GM21381 (cell line): ENCODE results near the gene SYT8.

ENCODE experiments used
- ATAC-seq: cut with Tn5 transposase; IDR thresholded peaks from one replicate; pipeline ENCODE4 v1.9.1; 2021; ENCODE audit warnings: mild to moderate bottlenecking, moderate library complexity; ENCODE audit not compliant: unreplicated experiment

The SYT8 gene

DNA sequence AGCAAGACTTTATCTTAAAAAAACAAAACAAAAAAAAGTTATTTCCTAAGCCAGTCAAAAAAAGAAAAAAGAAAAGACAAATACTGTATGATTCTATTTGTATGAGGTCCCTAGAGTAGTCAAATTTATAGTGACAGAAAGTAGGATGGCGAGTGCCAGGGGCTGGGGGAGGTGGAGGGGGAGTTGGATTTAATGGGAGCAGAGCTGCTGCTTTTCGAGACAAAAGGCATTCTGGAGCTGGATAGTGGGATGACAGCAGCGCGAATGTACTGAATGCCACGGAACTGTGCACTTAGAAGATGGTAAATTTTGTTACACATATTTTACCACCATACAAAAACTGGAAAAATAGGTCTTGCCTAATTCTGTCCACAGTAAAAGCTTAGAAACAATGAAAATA, 17.8 kb upstream of the SYT8 start:
- no peak for ATAC-seq

DNA sequence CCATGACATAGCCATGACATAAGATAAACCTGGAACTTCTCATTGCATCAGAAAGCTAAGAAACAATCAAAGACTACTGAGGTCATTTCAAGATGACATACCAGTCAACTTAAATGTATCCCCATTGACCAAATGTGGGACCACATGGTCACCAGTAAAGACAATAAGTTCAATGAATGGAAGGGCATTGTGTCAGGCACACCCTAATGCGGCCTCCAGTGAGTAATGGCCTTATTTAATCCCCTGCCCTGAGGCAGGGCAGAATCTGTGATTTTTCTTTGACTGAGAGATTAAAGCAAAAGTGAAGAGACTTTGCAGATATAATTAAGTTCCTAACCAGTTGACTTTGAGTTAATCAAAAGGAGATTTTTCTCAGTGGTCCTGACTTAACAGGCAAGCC, 17.3 kb upstream of the SYT8 start:
- no peak for ATAC-seq

DNA sequence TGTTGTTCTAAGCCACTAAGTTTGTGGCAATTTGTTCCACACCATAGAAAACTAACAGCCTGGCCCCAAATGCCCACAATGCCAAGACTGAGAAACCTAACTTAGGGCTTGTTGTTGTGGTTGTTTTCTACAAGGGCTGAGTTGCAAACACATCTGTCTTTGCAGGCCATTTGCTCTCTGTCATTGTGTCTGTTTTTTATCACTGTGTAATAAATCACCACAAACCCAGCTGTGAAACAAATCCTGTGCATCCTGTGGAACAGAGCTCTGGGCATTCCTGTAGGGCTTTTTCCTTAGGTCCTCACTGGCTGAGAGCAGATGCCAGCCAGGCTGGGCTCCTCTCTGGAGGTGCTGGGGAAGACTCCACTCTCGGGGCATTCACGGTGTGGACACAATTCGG, 15.7 kb upstream of the SYT8 start:
- ATAC-seq = no peak

DNA sequence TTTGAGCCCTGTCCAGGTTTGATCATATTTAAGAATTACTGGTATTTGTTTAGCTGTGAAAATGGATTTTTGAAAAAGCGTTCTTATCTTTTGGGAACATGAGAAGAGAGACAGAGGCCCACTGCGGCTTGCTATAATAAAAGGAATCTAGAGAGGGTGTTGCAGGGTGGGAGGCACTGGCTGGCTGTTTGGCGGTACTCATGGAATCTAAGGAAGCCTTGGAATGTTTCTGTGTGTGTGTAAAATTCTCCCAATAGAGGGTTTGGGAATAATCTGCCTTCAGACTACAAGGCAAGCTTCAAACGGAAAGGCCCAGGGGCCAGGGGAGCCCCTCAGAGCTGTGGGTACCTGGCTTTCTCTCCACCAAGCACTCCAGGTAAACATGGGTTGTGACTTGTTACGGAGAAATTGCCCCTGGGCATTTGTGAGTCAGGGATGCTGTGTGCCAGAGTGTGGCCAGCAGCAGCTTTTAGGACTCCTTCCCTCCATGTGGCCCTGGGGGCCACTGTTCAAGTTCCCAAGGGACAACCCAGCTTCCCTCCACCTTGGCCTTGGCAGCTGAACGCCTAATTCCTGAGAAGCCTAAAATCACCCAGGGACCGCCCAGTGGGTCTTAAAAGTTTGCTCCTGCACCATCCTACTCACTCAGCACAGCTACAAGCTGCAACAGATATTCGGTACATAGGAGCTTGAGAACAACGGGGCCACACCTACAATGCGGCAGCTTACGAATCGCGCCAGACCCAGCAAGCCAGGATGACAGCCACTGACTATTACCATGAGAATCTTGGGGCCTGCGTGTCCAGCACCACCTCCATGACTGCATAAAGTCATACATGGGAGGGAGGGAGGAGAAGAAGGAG, 14.1 kb upstream of the SYT8 start:
- ATAC-seq = no peak

DNA sequence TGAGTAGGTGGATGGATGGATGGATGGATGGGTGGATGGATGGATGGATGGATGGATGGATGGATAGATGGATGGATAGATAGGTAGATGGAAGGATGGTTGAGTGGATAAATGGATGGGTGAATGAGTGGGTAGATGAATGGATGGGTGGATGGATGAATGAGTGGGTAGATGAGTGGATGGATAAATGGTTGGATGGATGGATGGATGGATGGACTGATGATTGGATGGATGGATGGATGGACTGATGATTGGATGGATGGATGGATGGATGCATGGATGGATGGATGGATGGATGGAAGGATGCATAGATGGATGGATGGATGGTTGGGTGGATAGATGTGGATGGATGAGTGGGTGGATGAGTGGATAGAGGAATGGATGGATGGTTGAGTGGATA, 13.2 kb upstream of the SYT8 start:
- no peak for ATAC-seq

DNA sequence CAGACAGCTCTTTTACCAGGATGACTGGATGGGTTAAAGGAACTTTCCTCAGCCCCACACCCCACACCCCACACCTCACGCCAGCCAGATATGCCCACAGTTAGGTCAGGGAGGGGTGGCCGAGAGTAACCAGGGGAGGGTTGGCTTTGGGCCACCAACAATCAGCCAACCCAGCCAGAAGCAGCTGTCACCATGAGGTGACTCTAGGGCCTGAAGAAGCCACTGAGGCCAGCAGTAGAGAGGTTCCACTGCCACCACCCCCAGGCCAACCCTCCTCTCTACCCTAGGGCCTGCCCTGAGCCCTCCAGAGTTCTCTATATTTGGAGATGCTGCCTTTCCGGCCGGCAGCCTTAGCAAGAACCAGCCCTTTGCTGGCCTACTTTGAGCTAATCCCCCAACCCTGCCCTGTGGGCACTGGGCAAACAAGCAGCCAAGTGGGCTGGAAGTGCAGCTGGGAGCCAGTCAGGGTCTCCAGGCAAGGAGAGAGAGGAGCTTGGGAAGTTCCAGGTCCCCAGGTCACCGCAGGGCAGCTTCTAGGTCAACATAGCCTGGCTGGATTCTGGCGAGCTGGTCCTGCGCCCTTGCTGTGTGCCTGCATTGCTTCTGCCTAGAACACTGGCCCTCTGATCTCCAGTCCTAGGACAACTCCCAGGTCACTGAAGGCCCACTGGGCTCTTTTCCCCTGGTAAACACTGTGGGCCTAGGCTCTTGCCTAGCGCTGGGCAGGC, 12.0 kb upstream of the SYT8 start:
- ATAC-seq = no peak

DNA sequence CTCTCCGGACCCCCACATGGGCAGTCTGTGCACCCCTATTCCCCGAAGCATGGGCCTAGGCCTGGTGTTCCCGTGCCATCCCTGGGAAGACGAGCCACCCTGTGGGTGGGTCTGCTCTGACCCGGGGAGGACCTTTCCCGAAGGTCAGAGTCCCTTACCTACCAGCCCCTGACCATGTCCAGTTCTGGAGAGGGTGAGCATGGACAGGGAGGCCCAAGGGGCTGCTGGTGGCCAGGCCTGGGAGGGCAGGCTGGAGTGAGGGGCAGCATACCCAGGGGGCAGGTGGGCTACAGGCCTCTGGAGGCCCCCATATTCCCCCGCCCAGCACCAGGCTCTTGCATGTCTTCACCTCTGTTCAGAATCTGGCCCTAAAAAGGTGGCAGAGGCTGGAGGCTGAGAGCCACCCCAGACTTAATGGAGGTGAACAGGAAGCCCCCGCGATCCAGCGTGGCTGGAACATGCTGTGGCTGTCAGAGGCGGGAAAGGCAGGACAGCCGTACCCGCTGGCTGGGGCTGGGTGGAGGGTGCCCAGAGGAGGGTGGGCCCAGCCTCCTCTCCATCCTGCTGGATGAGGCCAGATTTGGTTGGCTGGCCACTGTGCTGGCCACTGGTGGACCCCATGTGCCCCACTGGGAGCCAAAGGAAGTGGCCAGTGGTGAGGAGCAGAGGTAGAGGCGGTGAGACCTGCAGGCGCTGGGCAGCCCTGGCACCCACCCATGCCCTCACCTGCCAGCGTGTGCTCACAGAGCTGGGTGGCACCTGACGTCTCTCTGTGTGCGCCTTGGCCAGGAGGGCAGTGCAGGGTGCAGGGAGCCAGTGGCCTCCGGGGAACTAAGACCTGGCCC, 11.2 kb upstream of the SYT8 start:
- ATAC-seq = no peak

DNA sequence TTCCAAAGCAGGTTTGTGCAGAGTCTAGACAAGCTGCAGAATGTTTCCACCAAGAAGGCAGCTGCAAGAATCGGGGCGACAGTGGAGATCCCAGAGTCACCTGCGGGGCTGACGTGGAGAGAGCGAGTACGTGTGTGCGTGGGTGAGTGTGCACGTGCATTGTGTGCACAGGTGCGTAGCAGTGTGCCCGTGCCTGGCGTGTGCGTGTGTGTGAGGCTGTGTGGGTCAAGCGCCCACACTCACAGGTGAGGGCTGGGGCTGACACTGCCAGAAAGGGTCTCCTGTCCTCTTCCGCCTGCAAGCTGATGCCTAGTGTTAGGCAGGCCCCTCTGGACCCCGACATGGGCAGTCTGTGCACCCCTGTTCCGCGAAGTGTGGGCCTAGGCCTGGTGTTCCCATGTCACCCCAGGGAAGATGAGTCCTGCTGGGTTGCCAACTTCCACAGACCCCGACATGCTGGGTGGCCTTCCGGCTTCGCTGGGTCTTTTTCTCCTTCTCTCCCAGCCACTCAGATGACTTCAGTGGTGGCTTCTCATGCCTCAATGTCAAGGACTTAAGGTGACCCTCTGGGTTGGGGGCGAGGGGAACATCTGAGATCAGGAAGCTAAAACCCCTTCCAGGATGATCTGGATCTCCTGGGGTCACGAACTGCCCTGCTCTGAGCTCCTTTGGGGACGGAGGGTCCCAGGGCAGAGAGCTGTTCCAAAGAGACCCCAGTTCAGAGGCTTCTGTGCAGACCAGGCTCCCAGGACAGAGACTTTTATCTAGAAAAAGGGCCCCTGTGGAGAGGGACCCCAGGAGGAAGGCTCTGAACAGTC, 10.4 kb upstream of the SYT8 start:
- no peak for ATAC-seq

DNA sequence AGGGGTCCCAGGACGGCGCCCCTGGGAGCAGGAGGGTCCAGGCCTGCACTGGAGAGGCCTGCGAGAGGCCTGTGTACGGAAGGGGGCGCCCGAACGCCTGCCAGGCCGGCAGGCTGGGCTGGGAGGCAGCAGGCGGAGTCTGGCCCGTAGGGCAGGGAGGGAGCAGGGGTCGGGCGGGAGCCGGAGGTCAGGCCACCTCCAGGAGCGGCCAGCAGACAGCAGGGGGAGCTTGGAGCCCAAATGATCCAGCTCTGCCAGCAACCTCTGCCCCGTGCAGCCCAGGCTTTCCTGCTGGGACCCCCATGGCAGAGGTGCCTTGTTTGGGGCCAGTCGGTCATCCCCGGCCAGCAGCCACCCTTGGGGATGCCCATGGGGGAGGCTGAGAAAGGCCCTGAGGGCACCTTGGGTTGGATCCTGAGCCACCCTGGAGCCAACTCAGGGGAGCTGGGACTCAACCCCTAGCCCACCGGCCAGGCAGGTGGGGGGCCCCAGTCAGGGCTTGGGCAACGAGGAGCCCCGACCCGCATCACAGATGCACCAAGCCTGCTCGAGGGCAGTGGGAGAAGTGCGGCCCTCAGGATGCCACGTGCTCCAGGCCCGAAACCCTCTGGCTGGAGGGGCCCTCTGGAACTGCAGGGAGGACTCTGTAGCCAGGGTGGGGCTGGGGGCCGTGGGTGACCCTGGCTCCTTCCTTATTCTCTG, 9.6 kb upstream of the SYT8 start:
- no peak for ATAC-seq

DNA sequence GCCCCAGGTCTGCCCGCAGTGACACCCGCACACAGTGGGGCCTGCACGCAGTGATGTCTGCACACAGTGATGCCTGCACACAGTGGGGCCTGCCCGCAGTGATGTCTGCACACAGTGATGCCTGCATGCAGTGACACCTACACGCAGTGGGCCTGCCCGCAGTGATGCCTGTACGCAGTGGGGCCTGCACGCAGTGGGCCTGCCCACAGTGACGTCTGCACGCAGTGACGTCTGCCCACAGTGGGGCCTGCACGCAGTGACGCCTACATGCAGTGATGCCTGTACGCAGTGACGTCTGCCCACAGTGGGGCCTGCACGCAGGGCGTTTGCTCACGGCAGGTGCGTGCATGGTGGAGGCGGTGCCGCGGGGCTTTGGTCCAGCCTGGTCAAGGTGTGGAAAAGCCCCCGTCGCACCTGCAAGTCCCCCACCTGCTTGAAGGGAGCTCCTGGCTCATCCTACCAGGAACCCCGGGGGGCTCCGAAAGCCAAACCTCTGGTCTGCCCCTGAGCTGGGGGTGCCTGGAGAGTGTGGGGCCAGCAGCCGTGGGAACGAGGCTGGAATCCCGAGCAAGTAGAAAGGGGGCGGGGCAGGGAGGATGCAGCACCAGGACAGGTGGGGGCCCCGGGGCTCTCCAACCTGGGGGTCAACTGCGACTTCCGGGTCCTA, 8.9 kb upstream of the SYT8 start:
- ATAC-seq = no peak

DNA sequence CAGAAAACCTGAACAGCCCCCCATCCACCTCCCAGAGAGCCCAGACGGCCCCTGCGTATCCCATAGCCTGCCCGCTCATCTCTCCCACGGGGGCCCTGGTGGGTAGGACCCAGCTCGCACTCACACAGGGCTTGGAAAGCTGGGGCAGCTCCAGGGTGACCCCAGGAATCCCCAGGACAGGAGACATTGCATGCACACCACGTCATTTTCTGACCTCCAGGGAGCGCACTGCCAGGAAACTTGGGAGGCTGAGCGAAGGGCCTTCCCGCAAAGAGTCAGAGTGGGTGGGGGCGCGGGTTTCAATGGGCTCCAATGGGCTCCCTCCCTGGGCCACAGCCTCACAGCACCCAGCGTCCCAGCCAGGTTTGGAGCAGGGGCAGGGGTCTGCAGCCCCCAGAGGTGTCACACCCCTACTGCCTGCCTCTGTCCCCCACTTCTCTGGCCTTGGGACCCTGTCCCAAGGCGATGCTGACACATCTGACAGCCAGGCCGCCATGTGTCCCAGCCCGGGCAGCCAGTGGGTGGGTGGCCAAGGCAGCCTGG, 8.2 kb upstream of the SYT8 start:
- no peak for ATAC-seq

DNA sequence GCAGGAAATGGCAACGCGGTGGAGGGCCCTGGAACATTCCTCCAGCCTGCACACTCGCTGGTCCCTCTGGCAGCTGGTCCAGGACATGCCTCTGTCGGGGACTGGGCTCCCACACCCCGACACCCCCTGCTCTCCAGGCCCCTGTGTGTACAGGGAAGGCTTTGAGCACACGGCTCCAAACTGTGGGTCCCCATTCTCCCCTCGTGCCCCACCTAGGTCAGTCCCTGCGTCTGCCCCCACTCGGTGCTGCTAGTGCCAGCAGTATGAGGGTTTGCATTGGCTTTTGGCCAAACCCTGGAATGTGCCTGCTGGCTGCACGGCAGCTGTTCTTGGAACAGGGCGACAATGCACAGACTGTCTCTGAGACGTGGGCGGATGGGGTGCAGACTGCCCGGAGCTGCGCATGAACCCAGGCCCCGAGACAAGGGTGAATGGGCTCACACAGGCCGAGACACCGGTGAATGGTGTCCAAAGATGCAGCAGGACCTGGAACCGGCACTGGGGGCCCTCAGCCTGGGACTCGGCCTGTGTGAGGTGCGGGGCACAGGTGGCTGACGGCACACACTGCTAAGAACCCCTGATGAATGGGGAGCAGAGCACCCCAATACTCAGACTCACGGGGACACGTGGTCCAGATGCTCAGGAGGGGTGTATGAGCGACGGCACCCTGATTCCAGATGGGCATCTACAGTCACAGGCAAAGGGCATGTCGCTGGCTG, 7.5 kb upstream of the SYT8 start:
- ATAC-seq = no peak

DNA sequence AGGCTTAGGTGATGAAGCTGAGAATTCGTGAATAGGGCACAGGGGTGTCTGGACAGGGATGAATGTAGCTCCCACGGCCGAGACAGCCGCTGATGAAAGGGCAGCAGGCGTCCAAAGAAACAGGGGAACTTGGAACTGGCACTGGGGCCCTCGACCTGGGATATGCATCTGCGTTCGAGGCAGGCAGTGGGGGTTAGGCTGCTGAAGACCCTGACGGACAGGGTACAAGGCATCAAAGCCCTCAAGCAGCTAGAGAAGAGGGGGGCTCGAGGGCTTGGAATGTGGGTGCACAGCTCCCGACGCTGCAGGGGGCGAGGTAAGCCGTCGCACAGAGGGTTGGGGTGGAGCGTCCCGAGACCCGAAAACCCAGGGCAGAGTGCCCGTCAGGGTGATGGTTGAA, 6.9 kb upstream of the SYT8 start:
- no peak for ATAC-seq

DNA sequence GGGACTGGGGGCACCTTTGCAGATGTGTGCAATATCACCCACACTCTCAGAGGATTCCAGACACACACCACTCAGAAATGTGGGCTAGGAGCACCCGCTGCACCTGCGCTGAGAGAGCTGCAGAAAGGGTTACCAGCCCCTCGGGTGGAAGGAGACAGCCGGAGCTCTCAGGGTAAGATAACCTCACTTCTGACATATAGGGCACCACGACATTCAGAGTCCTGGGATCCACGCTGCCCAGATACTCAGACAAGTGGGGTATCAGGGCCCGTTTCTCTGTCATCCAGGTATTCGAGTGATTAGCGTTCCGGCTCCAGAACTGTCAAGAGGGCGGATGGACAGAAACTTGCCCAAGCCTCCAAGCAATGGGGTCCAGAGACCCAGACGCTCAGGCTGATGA, 6.2 kb upstream of the SYT8 start:
- ATAC-seq = no peak

DNA sequence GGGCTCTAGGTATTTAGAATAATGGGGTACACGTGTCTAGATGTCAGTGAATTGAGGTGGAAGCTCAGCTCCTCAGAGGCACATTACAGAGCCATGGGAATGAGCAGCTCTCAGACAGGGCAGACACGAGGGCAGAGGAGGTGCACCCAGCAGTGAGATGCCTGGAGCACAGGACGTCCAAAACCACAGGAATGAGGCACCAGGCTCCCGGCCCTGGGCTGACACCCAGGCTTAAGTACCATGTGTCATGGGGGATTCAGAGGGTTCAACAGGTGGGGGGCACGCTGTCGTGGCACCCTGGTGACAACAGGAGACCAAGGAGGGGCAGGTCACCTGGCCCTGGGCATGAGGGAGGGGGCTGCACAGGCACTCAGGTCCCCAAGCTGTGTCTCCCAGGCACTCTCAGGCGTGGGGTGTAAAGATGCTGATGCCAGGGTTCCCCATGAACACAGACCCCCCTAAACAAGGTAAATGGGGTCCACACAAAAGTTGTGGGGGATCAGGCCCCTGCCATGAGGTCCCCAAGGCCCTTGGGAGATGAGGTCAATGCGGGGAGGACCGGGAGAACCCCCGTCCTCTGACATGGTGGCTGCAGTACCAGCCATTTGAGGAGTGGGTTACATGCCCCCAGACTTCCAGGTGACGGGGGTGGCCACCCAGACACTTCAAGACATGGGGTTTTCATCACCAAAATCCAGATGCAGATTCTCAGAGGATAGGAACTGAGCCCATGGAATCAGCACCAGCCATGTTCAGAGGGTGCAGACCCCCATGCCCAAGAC, 5.6 kb upstream of the SYT8 start:
- no peak for ATAC-seq

DNA sequence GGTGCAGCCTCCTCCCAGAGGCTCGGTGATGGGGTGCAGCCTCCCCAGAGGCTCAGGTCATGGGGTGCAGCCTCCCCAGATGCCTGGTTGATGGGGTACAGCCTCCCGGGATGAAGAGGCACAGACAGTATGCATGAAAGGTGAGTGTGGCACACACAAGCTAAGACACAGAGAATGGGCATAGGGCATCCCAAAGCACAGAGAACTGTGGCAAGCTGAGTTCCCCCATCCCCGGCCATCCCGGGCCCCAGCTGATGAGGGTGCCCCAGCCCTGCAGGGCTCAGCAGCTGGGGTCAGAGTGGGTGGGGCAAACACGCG, 4.8 kb upstream of the SYT8 start:
- no peak for ATAC-seq

DNA sequence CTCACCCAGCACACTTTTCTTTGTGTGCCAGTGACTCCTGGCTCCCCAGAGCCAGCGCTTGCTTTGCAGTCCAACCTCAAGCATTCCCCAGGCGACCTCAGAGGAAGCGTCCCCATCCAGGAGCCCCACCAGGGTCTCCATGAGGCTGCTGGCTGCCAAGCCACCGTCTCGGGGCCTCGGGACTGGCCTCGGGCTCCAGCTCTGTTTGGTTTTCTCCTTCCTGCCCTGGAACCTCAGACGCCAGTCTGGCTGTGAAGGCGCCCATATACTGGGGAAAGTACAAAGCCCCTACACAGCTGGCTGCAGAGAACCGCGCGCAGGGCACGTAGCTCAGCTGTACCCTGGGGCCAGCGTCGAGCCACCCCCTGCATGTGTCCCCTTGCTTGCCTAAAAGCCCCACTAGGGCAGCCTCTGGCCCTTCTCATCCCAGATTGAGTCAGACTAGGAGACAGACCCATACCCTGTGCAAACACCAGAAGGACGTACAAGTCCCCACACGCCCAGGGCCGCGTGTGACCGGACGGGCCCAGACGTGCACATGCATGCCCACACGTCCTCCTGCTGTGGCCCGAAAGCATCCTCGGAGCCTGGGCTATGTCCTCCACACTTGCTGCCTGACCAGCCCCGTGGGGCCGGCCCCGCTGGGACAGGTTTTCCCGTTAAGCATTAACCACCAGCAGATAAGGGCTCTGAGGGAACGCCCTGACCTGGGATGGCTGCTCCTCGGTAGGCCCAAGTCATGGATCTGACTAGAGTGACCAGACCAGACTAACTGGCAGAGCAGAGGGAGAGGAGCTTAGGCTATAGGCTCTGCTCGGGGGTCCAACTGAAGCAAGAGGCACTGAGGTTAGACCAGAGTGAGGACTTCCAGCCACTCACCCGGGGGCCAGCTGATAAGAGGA, 4.2 kb upstream of the SYT8 start:
- no peak for ATAC-seq
